DOHH2 (cell line): ENCODE results near the gene KRT82.

Experiments used
- EZH2phosphoT487 ChIP-seq: fragments of 200-600 bp; sonication (generic); IDR thresholded peaks from 2 replicates; pipeline ENCODE4 v1.6.1; 2017; ENCODE audit warnings: borderline replicate concordance, mild to moderate bottlenecking, antibody characterized with exemption, low read length, moderate library complexity, mixed read lengths
- TF ChIP-seq, protein P1 (sequence below): fragments of 200-600 bp; sonication (generic); IDR thresholded peaks from one replicate; pipeline ENCODE4 v1.5.1; 2014; ENCODE audit warnings: antibody characterized with exemption, mild to moderate bottlenecking, low read depth, low read length; ENCODE audit not compliant: poor library complexity, severe bottlenecking

DNA sequence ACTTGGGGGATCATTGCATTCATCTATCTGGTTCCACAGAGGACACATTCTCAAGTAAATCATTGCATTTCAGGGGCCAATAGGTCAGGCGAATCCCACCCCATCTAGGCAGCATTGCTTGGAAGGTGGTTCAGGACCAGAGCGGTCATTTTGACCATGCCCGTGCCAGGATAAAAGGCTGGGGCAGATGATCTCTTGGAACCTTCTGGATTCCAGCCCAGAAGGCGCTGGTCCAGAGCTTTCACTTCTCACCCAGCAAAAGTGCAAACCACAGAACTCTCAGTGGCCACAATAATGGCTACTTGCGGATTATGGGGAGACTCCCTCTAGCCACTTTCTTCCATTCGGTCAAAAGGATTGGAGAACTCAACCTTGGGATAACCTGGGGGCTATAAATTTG is 38.3 kb downstream of the KRT82 start:
- TF ChIP-seq, protein P1, sequence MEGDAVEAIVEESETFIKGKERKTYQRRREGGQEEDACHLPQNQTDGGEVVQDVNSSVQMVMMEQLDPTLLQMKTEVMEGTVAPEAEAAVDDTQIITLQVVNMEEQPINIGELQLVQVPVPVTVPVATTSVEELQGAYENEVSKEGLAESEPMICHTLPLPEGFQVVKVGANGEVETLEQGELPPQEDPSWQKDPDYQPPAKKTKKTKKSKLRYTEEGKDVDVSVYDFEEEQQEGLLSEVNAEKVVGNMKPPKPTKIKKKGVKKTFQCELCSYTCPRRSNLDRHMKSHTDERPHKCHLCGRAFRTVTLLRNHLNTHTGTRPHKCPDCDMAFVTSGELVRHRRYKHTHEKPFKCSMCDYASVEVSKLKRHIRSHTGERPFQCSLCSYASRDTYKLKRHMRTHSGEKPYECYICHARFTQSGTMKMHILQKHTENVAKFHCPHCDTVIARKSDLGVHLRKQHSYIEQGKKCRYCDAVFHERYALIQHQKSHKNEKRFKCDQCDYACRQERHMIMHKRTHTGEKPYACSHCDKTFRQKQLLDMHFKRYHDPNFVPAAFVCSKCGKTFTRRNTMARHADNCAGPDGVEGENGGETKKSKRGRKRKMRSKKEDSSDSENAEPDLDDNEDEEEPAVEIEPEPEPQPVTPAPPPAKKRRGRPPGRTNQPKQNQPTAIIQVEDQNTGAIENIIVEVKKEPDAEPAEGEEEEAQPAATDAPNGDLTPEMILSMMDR, result no peak
- no peak for TF ChIP-seq EZH2phosphoT487
